ENCODE measurements around the gene ITGA1. TPM values are rescaled to one million over a fixed set of nuclear protein-coding genes. Genes with fewer than 3 reads are reported as not detected.

The ITGA1 gene
- total RNA-seq, 1 donor from 2014 or later = 3.0 TPM

- TF ChIP-seq, protein P1, sequence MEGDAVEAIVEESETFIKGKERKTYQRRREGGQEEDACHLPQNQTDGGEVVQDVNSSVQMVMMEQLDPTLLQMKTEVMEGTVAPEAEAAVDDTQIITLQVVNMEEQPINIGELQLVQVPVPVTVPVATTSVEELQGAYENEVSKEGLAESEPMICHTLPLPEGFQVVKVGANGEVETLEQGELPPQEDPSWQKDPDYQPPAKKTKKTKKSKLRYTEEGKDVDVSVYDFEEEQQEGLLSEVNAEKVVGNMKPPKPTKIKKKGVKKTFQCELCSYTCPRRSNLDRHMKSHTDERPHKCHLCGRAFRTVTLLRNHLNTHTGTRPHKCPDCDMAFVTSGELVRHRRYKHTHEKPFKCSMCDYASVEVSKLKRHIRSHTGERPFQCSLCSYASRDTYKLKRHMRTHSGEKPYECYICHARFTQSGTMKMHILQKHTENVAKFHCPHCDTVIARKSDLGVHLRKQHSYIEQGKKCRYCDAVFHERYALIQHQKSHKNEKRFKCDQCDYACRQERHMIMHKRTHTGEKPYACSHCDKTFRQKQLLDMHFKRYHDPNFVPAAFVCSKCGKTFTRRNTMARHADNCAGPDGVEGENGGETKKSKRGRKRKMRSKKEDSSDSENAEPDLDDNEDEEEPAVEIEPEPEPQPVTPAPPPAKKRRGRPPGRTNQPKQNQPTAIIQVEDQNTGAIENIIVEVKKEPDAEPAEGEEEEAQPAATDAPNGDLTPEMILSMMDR (conservative IDR thresholded peaks at IDR 0.05) = no peak
- H3K36me3 Mint-ChIP-seq (ENCODE audit: low read depth) = no peaks in the 10 kb centered on the region
- no peak for DNase-seq (ENCODE audit: low read depth, low spot score)
- peaks cover 9% of the 10 kb centered on the region for H3K27me3 Mint-ChIP-seq (ENCODE audit: low read depth)
- H3K4me1 Mint-ChIP-seq = peaks cover 17% of the 10 kb centered on the region
- H3K27ac Mint-ChIP-seq (ENCODE audit: unreplicated experiment) = no peak overlapping the region
- H3K9me3 Mint-ChIP-seq = peaks cover 2% of the 10 kb centered on the region
- no peak overlapping the region for H3K4me3 Mint-ChIP-seq
These were observed 213.8 kb downstream of the ITGA1 start for GRCh38 chr5:53001541-53001940.

GRCh38 chr5:53002491-53002890 is 214.8 kb downstream of the ITGA1 start:
- no peak for DNase-seq (ENCODE audit: low read depth, low spot score)
- Mint-ChIP-seq H3K4me3 (no peak overlapping the region), H3K9me3 (peaks cover 2% of the 10 kb centered on the region), H3K4me1 (peaks cover 17% of the 10 kb centered on the region), H3K27me3 (ENCODE audit: low read depth) (peaks cover 5% of the 10 kb centered on the region), H3K36me3 (ENCODE audit: low read depth) (no peaks in the 10 kb centered on the region), H3K27ac (ENCODE audit: unreplicated experiment) (no peak overlapping the region)
- TF ChIP-seq, protein P1 (conservative IDR thresholded peaks at IDR 0.05) = no peak

- TF ChIP-seq, protein P1 (conservative IDR thresholded peaks at IDR 0.05) = no peak
- H3K27me3 Mint-ChIP-seq (ENCODE audit: low read depth) = peaks cover 5% of the 10 kb centered on the region
- H3K4me1 Mint-ChIP-seq = peaks cover 17% of the 10 kb centered on the region
- no peak overlapping the region for H3K4me3 Mint-ChIP-seq
- DNase-seq (ENCODE audit: low read depth, low spot score) = no peak
- peaks cover 2% of the 10 kb centered on the region for H3K9me3 Mint-ChIP-seq
- no peak overlapping the region for H3K27ac Mint-ChIP-seq (ENCODE audit: unreplicated experiment)
- no peaks in the 10 kb centered on the region for H3K36me3 Mint-ChIP-seq (ENCODE audit: low read depth)
These were observed 215.4 kb downstream of the ITGA1 start for GRCh38 chr5:53003144-53003543.

- no peak for DNase-seq (ENCODE audit: low read depth, low spot score)
- peaks cover 6% of the 10 kb centered on the region for H3K27me3 Mint-ChIP-seq (ENCODE audit: low read depth)
- H3K36me3 Mint-ChIP-seq (ENCODE audit: low read depth) = no peaks in the 10 kb centered on the region
- TF ChIP-seq, protein P1 (conservative IDR thresholded peaks at IDR 0.05) = no peak
- H3K4me1 Mint-ChIP-seq = peaks cover 9% of the 10 kb centered on the region
- H3K4me3 Mint-ChIP-seq = no peak overlapping the region
- no peak overlapping the region for H3K27ac Mint-ChIP-seq (ENCODE audit: unreplicated experiment)
- H3K9me3 Mint-ChIP-seq = peaks cover 2% of the 10 kb centered on the region
These were observed 219.5 kb downstream of the ITGA1 start for GRCh38 chr5:53006911-53007890.

DNA sequence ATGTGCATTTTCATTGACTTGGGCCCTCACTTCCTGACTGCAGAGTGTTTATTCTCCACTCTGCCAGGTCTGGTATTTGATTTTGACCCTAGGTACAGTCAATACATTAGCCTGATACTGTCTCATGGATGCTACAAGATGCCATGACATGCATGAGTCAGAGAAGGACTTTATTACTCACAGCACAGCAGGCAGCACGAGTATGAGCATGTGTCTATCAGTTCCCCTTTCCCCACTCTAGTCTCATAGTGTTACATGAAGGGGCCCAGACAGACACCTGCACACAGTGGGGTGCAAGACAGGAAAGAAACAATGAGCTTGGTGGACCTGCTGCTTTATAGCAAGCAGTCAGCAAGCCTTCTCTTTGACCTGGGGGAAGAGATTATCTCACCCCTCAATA is 221.0 kb downstream of the ITGA1 start:
- Mint-ChIP-seq H3K36me3 (ENCODE audit: low read depth) (peaks cover 2% of the 10 kb centered on the region), H3K4me3 (no peak overlapping the region), H3K4me1 (peaks cover 9% of the 10 kb centered on the region), H3K27me3 (ENCODE audit: low read depth) (peaks cover 7% of the 10 kb centered on the region), H3K9me3 (peaks cover 4% of the 10 kb centered on the region), H3K27ac (ENCODE audit: unreplicated experiment) (no peak overlapping the region)
- TF ChIP-seq, protein P1 (conservative IDR thresholded peaks at IDR 0.05) = no peak
- DNase-seq (ENCODE audit: low read depth, low spot score) = no peak

Other genes with a start within 250 kb of the ITGA1 start
- gene PELO, start within 50 bp of the ITGA1 start, total RNA-seq = 11.6 and 11.8 TPM in 2 replicates
- gene ITGA2, start 201.4 kb downstream of the ITGA1 start, total RNA-seq = 1.7 and 2.0 TPM in 2 replicates

Measured in neural crest cell (in vitro differentiated cells).